Measurements from ENCODE around the gene LRRC8E.
"Not testable (repeated sequence)": the region's sequence is repeated elsewhere in the genome, so short reads cannot be mapped to it uniquely, and the experiment has no call there.

The LRRC8E gene

DNA sequence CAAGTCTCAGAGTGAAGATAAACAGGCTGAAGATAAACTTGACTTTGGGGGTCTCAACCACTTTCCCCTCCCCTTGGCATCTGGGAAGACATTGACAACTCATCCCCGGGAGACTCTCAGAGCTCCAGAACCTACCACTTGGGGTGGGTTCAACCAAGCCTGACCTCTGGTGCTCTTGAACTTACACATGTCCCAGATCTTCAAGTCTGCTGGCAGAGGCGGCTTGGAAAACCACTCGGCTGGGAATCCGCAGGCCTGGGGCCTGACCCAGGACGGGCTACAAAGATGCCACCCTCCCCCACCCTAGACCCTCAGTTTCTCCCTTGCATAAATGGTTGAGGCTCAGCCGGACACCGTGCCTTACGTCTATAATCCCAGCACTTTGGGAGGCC lies 512 bp downstream of the LRRC8E start:
- DNase-seq: no peak

DNA sequence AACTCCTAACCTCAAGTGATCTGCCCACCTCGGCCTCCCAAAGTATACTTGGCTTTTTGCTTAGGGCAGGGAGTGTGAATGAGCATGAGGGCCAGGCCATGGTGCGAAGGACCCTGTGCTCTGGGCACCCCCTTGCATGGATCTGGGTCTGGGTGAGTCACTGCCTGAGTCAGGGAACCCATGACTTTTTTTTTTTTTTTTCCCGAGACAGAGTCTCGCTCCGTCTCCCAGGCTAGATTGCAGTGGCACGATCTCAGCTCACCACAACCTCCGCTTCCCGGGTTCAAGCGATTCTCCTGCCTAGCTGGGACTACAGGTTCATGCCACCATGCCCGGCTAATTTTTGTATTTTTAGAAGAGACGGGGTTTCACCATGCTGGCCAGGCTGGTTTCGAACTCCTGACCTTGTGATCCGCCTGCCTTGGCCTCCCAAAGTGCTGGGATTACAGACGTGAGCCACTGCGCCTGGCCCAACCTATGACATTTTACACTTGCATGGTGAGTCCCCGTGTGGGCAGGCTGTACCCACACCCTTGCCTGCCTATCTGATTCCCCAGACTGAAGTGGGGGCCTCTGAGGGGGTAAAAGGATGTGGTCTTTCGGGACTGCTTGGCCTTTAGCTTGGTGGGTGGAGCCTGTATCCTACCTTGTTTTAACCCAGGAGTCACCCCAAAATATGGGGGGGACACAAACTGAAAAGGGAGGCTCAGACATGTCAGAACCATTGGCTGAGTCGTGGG lies 5.2 kb downstream of the LRRC8E start:
- DNase-seq: not testable (repeated sequence)

DNA sequence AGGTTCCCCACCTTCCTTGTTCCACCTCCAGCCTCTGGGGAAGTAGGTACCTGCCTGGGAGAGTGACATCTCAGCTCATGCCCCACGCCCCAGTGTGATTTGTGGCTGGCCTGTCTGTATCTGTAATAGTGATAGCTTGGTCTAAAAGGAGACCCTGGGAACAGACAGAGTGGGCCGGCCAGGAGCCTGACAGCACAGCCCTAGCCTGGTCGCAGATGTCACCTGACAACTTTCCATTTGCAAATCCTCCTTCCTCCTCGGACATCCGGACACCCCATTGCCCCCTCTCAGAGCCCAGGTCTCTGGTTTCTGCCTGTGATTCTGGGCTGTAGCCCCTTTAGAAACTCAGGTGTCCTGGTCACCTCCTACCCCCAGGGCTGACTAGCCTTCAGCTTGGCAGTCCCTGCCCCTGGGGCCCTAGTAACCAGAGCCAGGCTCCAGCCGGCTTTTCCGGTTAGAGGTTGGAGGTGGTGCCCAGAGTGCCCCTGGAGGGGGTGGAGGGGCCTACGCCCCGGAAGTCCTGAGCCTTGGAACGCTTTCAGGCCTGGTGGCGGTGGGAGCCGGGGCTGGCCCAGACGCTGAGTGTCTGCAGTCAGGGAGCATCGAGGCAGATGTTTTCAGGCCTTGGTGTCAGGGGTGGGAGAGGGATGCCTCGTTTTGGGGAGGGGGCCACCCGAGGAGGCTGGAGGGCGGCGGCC lies 6.5 kb downstream of the LRRC8E start:
- no peak for DNase-seq

DNA sequence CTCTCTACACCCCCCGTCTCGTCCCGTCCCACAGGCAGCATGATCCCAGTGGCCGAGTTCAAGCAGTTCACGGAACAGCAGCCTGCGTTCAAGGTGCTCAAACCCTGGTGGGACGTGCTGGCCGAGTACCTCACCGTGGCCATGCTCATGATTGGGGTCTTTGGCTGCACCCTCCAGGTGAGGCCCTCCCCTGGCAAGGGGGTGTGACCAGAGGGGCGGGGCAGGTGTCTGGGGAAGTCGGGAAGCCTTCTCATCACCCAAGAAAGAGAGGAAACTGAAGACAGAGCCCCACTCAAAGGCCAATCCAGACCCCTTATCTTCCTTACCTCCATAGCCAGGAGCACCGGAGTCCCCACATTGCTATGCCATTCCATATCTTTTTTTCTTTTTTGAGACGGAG lies 7.3 kb downstream of the LRRC8E start:
- no peak for DNase-seq

DNA sequence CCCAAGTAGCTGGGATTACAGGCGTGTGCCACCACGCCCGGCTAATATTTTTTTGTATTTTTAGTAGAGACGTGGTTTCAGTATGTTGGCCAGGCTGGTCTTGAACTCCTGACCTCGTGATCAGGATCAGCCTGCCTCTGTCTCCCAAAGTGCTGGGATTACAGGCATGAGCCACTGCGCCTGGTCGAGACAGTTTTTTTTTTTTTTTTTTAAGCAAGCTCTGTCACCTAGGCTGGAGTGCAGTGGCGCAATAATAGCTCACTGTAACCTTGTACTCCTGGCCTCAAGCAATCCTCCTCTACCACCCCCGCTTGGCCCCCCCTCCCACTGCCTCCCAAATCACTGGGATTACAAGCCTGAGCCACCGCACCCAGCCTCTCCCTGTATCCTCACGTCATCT lies 9.0 kb downstream of the LRRC8E start:
- no peak for DNase-seq

DNA sequence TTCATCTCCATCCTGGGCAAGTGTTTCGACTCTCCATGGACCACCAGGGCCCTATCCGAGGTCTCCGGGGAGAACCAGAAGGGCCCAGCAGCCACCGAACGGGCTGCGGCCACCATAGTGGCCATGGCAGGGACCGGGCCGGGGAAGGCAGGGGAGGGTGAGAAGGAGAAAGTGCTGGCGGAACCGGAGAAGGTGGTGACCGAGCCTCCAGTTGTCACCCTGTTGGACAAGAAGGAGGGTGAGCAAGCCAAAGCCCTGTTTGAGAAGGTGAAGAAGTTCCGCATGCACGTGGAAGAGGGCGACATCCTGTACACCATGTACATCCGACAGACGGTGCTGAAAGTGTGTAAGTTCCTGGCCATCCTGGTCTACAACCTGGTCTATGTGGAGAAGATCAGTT lies 10.7 kb downstream of the LRRC8E start:
- DNase-seq: no peak

DNA sequence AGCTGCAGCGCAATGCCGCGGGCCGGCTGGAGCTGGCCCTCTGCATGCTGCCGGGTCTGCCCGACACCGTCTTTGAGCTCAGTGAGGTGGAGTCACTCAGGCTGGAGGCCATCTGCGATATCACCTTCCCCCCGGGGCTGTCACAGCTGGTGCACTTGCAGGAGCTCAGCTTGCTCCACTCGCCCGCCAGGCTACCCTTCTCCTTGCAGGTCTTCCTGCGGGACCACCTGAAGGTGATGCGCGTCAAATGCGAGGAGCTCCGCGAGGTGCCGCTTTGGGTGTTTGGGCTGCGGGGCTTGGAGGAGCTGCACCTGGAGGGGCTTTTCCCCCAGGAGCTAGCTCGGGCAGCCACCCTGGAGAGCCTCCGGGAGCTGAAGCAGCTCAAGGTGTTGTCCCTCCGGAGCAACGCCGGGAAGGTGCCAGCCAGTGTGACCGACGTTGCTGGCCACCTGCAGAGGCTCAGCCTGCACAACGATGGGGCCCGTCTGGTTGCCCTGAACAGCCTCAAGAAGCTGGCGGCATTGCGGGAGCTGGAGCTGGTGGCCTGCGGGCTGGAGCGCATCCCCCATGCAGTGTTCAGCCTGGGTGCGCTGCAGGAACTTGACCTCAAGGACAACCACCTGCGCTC lies 11.6 kb downstream of the LRRC8E start:
- no peak for DNase-seq

DNA sequence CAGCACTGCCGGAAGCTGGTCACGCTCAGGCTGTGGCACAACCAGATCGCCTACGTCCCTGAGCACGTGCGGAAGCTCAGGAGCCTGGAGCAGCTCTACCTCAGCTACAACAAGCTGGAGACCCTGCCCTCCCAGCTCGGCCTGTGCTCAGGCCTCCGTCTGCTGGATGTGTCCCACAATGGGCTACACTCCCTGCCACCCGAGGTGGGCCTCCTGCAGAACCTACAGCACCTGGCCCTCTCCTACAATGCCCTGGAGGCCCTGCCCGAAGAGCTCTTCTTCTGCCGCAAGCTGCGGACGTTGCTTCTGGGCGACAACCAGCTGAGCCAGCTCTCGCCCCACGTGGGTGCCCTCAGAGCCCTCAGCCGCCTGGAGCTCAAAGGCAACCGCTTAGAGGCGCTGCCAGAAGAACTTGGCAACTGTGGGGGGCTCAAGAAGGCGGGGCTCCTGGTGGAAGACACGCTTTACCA lies 12.1 kb downstream of the LRRC8E start:
- DNase-seq: no peak

DNA sequence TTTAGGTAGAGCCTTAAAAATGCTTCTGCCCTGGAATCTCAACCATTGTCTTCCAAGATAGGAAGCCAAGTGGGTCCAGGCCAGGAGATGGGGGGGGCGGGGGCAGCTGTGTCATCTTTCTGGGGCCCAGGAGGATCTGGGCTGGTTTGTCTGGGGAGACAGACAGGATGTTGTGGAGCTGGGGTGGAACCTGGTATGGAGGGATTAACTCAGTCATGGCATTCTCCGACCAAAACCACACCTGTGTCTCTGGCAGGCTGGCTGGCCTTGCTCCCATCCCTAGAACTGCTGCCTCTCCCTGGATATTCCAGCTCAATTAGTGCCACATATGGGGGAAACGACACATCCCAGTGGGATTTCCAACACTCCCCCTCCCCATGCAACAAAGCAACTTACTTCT lies 12.6 kb downstream of the LRRC8E start:
- no peak for DNase-seq

DNA sequence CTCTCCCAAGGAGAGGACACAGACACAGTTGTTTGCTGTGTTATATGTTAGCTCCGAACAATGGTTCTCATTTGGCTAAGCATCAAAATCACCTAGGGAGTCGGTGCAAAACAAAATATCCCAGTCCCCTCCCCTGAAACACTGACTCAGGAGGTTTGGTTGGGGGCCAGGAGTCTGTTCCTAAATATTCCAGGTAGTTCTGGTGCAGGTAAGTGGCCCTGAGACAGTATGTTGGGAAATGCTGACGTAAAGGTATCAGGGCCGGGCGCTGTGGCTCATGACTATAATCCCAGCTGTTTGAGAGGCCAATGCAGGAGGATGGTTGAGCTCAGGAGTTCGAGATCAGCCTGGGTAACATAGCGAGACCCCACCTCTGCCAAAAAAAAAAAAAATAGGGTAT lies 13.0 kb downstream of the LRRC8E start:
- DNase-seq: no peak

DNA sequence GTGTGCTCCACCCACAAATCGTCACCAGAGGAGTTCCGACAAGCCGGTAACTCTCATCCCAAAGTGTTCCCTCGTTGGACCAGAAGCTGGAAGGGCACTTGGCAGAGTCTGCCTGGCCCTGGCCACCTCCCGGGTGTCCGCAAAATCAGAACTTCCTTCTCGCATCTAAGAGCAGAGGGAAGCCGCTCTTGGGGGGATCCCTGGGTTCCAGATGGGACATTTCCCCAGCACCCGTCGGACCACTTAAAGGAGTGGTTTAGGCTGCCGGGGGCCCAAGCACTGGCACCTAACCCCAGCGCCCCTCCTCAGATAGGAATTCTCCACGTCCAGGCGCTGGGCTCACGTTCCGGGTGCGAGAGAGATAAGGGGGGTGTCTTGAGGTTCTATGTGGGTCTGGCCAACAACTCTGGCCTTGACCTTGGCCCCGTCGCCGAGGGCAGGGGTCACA lies 14.5 kb downstream of the LRRC8E start:
- no peak for DNase-seq

DNA sequence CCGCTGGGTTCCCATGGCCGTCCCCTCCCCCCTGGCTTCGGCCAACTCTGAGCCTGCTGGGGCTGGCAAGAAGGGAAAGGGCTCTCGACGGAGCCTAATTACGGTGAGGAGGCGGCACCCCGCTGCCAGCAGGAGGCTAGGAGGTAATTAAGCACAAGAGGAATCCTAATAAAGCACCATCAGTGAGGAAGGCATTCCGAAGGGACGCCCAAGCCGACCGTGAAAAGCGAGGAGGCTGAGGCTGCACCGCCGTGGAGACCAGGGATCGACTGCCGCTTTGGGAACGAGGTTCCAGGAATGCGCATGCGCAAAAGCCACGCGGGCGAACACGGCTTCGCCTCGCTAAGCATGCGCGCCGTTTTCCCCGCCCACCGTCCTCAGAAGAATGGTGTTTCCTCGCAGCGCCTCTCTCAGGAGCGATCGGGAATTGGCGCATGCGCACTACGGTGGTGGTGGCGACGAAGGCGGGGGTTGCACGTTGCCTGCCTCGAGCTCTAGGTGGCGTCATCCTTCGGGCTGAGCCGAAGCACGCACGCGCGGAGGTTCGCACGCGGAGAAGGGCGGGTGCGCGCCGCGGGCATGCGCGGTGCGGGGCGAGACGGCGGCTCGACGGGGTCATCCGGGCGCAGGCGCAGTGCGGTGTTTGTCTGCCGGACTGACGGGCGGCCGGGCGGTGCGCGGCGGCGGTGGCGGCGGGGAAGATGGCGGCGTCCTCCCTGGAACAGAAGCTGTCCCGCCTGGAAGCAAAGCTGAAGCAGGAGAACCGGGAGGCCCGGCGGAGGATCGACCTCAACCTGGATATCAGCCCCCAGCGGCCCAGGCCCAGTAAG lies 15.1 kb downstream of the LRRC8E start, which contains the start of gene MAP2K7:
Gene MAP2K7 (plus strand): TSS at position 634 of the 830 bp plus-strand sequence. CDS start 68 bp downstream, at position 702.
- DNase-seq: peak; percentile 99

DNA sequence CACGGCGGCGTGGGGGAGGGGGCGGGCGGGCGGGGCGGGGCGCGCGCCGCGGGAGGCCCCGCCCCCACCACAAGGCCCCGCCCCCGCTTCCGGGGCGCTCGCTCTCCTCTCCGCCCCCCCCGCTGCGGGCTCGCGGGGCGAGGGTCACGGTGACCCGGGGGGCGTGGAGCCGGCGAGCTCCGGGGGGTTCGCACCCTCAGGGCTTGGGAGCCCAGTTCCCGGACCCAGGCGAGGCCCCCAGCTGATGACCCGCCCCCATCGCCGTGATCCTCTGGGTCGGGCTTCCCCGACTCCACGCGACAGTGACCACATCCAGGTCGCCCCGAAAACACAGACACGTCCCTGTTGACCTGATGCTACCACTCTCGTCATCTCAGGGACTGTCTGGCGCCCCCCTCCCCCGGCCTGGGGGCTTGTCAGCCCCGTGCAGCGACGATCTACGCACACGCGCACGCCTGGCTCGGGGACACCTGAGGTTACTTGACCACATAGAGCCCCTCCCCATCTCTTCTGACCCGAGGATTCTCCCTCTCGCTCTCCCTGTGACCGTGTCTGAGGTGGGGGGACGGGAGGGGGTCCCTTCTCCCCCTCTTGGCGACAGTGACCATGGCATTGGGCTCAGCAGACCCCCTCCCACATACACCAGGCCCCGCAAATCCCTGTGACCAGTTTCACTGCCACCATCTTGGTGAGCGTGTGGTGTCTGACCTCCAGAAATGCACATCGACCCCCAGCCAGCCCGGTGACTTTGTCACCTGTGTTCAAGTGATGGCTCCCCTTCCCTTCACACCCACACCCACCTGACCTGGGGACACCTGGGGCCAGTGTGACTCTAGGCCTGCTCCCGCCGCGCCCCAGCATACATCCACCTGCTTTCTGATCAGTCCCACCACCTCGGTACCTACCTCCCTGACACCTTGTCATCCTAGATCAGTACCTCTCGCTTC lies 16.0 kb downstream of the LRRC8E start:
- DNase-seq: peak; percentile 49

DNA sequence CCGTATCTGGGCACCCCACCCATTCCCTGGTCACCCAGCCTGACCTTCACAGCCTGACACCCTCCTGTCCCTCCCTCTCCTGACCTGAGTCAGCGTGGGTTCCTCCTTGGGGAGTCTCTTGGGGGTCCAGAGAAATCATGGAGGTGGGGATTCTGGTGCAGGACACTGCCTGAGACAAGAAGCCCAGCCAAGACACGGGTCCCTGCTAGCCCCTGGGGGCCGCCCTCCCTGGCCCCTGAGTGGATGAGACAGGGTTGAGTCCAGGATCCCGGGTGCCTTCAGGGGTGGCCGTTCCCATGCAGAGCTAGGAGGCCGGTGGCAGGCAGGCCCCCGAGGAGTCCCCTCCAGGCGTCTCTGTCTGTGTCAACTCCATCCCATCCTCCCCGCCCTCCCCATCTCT lies 17.0 kb downstream of the LRRC8E start:
- DNase-seq: no peak

DNA sequence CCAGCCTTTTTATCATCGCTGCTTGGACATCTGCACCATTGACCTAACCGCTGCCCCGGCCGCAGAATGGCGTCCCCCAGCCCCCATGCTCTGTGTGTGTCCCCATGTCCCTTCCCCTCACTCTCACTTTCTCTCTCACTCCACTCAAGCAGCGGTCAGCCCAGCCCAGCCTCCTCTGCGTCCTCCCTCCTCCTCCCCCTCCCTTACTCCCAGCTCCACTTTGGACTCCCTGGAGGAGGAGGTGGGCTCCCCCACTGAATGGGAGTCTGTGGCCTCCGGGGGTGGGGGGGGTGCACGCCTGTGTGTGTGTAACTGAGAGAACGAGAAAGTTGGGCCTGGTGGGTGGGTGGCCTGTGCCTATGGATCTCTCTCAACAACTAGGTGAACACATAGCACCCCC lies 17.5 kb downstream of the LRRC8E start:
- no peak for DNase-seq

DNA sequence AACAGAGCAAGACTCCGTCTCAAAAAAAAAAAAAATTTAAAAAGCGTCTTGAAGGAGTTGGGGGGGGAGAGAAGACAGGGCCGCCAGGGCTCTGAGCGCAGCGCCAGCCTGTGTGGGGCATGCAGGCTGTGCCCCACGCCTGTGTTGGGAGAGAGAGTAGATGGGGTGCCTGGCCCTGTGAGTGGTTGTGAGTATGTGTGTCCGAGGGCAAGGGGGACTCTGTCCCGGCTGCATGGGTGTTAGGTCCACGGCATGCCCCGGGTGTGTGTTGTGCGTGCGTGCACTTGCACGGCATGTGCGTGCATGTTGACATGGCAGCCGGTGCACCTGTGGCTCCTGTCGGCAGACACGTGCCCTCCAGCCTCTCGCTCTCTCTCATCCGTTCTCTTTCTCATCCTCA lies 18.8 kb downstream of the LRRC8E start:
- DNase-seq: no peak

DNA sequence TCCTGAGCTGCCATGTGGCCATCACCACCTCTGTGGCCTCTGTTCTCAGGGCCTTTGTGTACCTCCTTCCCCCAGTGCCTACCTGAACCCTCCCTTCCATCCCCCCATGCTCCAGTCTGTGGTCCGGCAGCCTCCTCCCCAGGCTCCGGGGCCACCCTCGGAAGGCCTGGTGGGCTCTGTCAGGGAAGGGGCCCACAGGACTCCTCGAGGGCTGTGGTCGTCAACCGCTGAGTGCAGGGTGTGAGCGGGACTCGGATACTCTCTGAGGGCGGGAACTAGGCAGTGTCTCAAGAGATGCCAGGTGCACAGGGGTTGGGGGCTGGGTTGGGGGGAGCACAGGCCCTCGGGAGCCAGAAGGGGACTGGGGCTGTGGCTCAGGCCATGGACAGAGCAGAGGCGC lies 19.2 kb downstream of the LRRC8E start:
- DNase-seq: no peak

DNA sequence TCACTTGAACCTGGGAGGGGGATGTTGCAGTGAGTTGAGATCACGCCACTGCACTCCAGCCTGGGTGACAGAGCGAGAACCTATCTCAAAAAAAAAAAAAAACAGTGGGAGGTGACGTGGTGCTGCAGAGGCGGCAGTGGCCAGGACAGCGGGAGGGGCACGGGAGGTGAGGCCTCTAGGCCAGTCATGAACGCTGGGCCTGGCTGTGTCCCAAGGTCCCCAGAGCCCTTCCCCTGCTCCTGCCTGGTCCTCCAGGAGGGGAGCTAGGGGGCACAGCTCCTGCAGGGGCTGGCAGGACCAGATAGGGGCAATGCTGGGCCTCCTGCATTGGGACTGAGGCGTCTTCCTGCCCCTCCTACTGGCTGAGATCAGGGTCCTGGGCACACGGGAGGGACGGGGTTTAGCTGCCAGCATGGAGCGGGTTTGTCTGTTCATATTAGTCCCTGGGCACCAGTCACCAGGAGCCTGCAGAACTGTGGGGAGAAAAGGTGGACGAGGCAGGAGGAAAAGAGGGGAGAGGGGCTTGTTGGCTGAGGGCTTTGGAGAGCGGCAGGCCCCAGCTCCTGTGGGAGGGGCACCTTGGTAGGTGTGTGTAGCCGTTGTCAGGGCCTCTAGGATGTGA lies 19.9 kb downstream of the LRRC8E start:
- no peak for DNase-seq

DNA sequence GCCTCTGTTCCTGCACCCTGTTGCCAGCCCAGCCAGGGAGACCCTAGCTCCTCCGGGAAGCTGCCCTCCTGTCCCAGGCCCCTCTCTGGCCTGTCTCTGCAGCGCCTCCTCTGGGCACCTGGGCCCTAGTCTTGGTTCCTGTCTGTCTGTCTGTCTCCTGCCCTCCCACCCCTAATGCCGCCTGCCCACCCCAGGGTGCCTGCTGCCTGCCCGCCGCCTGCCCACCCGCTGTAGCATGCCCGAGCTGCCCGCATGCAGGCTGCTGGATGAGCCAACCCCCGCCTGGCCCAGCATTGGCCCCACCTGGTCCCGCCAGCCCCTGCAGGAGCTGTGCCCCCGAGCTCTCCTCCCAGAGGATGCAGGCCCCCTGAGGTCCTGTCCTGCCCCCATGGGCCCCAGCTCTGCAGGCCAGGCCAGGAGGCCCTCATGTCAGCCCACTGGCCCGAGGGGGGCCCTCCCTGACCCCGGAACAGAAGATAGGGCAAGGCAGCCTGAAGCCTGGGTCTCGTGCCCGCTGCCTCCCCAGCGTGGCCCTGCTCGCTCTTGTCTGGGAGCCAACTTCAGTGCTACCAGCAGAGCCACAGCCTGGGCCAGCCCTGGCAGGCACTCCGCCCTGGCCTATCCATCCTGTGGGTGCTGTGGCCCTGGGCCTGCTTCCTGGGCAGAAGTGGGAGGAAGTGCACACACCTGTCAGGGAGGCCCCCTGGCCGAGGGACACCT lies 20.6 kb downstream of the LRRC8E start:
- no peak for DNase-seq

DNA sequence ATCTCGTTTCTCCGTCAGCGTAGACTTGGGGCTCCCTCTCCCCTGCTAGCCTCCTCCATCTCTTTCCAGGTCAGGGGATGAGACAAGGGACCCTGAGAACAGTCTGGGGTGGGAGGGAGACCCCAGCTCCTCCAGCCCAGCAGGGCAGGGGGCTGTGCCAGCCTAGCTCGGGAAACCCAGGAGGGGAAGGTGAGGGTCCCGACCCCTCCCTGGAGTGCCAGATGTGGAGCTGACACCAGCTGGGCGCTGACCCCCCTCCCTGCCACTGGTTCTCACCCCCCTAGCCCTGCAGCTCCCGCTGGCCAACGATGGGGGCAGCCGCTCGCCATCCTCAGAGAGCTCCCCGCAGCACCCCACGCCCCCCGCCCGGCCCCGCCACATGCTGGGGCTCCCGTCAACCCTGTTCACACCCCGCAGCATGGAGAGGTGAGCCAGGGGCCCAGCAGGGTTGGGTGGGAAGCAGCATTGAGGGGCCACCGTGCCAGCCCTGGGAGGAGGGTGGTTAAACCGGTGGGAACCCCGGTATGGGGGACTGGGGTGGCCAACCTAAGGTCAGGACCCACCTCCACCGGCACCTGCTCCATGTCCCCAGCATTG lies 21.3 kb downstream of the LRRC8E start:
- DNase-seq: no peak

All from NCI-H2171 (cell line).